ENCODE measurements around the gene HIPK1.

HIPK1 gene

DNA sequence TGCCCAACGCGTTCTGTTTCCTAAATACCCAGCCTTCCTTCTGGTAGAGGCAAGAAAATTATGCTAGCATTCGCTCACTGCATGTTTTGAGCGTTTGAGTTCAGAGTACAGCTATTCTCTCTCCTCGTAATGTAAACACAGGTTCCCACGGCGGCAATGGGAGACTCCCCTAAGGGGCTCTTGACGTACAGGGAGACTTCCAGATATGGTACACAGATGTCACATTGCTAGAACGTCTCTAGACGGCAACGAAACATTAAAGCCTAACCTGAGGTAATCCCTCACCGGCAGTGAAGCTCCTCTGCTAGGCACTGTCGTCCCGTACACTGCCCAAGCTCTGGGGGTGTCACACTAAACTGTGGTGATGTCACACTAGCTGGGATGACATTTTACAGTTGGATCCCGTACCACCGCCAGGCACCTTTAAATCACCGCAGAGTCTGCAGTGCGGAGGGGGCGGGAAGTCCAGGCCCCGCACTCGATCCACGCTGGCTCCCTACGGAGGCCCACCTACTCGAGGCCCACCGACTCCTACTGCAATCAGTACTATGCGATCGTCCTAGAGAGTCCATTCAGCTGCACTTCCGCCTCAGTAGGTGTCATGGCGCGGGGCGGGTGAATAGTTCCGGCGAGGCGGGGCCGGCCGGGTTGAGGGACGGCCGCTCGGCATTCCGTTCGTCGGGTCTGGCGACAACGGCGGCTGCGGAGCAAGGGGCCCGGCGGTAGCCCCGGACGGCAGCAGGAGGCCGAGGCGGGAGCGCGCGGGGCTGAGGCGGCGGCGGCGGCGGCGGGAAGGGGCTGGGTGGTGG, at the start of gene HIPK1:
TSS of gene HIPK1 (plus strand) at position 384 of the 809 bp plus-strand sequence.
- TF ChIP-seq, protein P1, sequence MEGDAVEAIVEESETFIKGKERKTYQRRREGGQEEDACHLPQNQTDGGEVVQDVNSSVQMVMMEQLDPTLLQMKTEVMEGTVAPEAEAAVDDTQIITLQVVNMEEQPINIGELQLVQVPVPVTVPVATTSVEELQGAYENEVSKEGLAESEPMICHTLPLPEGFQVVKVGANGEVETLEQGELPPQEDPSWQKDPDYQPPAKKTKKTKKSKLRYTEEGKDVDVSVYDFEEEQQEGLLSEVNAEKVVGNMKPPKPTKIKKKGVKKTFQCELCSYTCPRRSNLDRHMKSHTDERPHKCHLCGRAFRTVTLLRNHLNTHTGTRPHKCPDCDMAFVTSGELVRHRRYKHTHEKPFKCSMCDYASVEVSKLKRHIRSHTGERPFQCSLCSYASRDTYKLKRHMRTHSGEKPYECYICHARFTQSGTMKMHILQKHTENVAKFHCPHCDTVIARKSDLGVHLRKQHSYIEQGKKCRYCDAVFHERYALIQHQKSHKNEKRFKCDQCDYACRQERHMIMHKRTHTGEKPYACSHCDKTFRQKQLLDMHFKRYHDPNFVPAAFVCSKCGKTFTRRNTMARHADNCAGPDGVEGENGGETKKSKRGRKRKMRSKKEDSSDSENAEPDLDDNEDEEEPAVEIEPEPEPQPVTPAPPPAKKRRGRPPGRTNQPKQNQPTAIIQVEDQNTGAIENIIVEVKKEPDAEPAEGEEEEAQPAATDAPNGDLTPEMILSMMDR (IDR thresholded peaks at IDR 0.05; ENCODE audit: control extremely low read depth, extremely low read depth, low read depth, missing control alignments) = no peak
- DNase-seq (ENCODE audit: extremely low spot score) = peak; percentile 92
- ChIA-PET POLR2A (interaction anchor here (0.9 to 4.6 kb wide), 11 partner anchors 11 to 117 kb away, joined by 3 to 40 read pairs (median 3); partner anchors contain the start of genes AP4B1, DCLRE1B and RSBN1), CTCF (interaction anchor here (0.7 to 5.9 kb wide), 13 partner anchors 11 to 857 kb away, joined by 3 to 35 read pairs (median 7); partner anchors contain the start of gene LRIG2)

DNA sequence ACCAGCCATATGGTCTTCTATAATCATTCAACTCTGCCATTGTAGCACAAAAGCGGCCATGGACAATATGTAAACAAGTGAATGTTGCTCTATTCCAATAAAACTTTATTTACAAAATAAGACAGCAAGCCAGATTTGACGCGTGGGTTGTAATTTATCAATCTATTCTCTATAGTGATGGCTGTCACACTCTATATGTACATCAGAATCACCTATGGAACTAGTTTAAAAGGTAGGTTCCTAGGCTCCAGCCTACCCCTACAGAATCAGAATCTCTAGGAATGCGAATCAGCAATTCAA, 49.4 kb upstream of the HIPK1 start:
- ChIA-PET CTCF (interaction anchor here (0.8 to 2.6 kb wide), 8 partner anchors 10 to 45 kb away, joined by 3 to 10 read pairs (median 4); partner anchors contain the start of genes AP4B1 and DCLRE1B), POLR2A (interaction anchor here (0.6 to 1.3 kb wide), 4 partner anchors 10 to 59 kb away, joined by 3 to 7 read pairs (median 4); partner anchors contain the start of gene HIPK1)
- TF ChIP-seq, protein P1 (IDR thresholded peaks at IDR 0.05; ENCODE audit: control extremely low read depth, extremely low read depth, low read depth, missing control alignments) = no peak
- DNase-seq (ENCODE audit: extremely low spot score) = no peak

DNA sequence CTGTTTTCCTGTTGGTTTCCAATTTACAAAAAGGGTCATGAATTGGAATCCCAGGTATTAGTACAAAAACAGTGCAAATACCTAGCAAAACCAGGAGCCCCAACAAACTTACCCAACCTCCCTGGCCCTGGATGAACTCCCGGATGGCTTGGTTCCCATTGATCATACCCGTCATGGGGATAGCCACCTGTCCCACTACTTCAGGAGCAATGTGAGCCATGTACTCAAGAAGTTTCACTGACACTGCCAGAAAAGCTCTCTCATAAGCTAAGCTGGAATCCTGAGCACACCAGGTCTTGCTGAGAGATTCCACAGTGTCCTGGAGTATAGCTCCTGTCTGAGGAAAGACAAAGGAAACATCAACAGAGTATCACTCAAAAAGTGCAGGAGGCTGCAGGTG, 47.5 kb upstream of the HIPK1 start:
- POLR2A ChIA-PET = no interaction called here
- CTCF ChIA-PET = interaction anchor here (1.0 to 8.8 kb wide), 7 partner anchors 5 to 34 kb away, joined by 3 to 50 read pairs (median 5); partner anchors contain the start of genes AP4B1 and DCLRE1B
- no peak for DNase-seq (ENCODE audit: extremely low spot score)
- TF ChIP-seq, protein P1 (IDR thresholded peaks at IDR 0.05; ENCODE audit: control extremely low read depth, extremely low read depth, low read depth, missing control alignments) = no peak

DNA sequence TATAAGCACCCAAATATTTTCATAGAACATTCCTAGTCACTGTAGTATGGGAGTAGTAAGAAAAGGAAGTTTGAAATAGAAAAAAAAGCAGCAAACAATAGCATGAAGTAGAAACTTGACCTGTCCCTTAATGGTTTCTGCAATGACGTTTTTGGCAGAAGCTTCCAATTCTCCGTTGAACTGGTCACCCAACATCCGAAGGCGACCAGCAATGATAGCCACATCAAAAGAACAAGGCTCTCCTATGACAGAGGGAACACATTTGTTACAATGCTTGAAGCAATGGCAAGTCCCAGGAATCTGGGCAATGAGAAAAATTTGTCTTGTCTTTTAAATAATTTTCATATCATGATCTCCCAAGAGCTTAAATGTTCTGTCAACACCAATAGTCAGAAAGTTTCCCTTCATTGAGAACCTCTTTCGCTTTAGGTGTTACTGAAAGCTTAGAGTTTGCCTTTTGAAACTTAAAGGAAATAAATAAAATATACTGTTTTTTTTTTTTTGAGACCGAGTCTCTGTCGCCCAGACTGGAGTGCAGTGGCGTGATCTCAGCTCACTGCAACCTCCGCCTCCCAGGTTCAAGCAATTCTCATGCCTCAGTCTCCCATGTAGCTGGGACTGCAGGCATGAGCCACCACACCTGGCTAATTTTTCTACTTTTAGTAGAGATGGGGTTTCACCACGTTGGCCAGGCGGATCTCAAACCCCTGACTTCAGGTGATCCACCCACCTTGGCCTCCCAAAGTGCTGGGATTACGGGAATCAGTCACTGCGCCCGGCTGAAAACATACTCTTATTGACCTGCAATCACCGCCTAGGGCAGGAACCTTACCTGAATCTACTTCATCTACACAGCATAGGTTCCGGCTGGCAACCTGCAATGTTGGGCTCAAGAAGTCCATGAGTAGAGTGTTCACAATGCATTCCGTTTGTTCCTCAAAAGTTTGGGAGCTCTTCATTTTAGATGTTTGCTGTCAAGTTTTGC, 42.4 kb upstream of the HIPK1 start:
- no peak for DNase-seq (ENCODE audit: extremely low spot score)
- TF ChIP-seq, protein P1 (IDR thresholded peaks at IDR 0.05; ENCODE audit: control extremely low read depth, extremely low read depth, low read depth, missing control alignments) = no peak
- ChIA-PET CTCF (interaction anchor here (0.9 to 8.8 kb wide), 3 partner anchors 10 to 25 kb away, joined by 3 to 50 read pairs (median 9); partner anchors contain the start of gene AP4B1), POLR2A (no interaction called here)

DNA sequence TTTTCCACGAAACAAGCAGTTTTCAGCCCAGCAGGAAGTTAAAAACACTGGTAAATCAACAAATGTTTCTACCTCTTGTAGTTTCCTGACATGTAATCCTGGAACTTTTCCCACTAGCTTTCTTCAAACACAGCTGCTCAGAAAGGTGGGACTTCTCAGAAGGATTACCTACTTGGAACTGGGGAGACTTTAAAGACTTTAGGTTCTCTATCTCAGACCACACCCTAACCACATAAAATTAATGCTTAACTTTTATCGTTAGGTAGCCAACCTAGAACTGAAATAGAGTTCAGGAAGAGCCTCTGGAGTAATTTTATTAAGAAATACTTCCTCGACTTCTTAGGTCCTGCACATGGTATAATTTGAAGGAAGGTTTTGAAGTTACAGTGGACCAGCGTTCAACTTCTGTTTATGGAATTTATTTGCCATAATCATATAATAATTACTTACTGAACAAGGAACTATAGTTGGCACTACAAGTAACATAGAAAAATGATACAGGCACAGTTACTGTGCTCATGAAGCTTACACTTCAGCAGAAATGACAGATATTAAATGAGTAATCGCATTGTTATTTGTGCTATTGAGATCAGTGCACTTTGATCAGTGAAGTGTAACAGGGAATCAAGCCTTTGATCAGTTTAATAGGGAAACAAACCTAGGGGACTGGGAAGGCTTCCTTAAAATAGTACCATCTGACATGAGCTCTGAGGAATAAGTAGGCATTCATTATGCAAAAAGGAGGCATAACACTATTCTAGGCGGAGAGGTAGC, 41.5 kb upstream of the HIPK1 start, which contains the start of gene BCL2L15:
TSS of gene BCL2L15 (minus strand) at position 180 of the 774 bp plus-strand sequence. CDS start 206 bp downstream, outside the sequence.
- no peak for DNase-seq (ENCODE audit: extremely low spot score)
- TF ChIP-seq, protein P1 (IDR thresholded peaks at IDR 0.05; ENCODE audit: control extremely low read depth, extremely low read depth, low read depth, missing control alignments) = no peak
- CTCF ChIA-PET = interaction anchor here (0.9 to 8.8 kb wide), 5 partner anchors 11 to 26 kb away, joined by 3 to 50 read pairs (median 5); partner anchors contain the start of gene AP4B1
- POLR2A ChIA-PET = interaction anchor here (0.6 kb wide), 1 partner anchor 28 kb away, joined by 8 read pairs; no protein-coding TSS in a partner anchor

Measured in GM10248 (cell line).